CD14-positive monocyte (primary cell): Measurements from ENCODE around the gene AGBL1. TPM values are rescaled to one million over a fixed set of nuclear protein-coding genes. Genes with fewer than 3 reads are reported as not detected.

Experiments
- DNase-seq, 3 donors: peaks; one replicate each; pipeline ENCODE4 v3.0.0-alpha.2; 2011 to 2022
- H2AFZ ChIP-seq: 2 replicates; pipeline ENCODE4 v1.6.0; 2012; ENCODE audit warnings: mild to moderate bottlenecking, low read depth, low read length, inconsistent platforms; ENCODE audit not compliant: insufficient read depth, poor library complexity, severe bottlenecking
- H3K27ac ChIP-seq, 2 donors: 1 replicate in 1 of 2; 2 replicates in 1 of 2; pipeline ENCODE4 v1.5.1; 2012 to 2013; ENCODE audit warnings: low read length in 2 of 2, control low read depth in 1 of 2, inconsistent platforms in 1 of 2, low read depth in 1 of 2, mild to moderate bottlenecking in 1 of 2
- H3K27me3 ChIP-seq, 2 donors: one replicate each; pipeline versions ENCODE4 v1.6.0 to v1.6.1; 2011 to 2013; ENCODE audit warnings: low read length in 2 of 2; ENCODE audit not compliant: control insufficient read depth in 2 of 2, insufficient read depth in 2 of 2
- H3K36me3 ChIP-seq, 2 donors: replicated peaks in 1 of 2; 1 replicate in 1 of 2; 2 replicates in 1 of 2; pipeline versions ENCODE4 v1.5.1 to v1.6.1; 2012 to 2013; ENCODE audit warnings: low read length in 2 of 2, control low read depth in 1 of 2, inconsistent platforms in 1 of 2, mild to moderate bottlenecking in 1 of 2; ENCODE audit not compliant: insufficient read depth in 2 of 2, control insufficient read depth in 1 of 2
- H3K4me1 ChIP-seq, 2 donors: 1 replicate in 1 of 2; 2 replicates in 1 of 2; pipeline versions ENCODE4 v1.5.1 to v1.6.1; 2012 to 2013; ENCODE audit warnings: low read length in 2 of 2, control low read depth in 1 of 2, inconsistent platforms in 1 of 2, mild to moderate bottlenecking in 1 of 2, moderate library complexity in 1 of 2; ENCODE audit not compliant: insufficient read depth in 2 of 2, control insufficient read depth in 1 of 2
- H3K4me2 ChIP-seq: replicated peaks from 2 replicates; pipeline ENCODE3; 2012; ENCODE audit warnings: low read length, moderate library complexity, mild to moderate bottlenecking; ENCODE audit not compliant: poor library complexity, severe bottlenecking; ENCODE audit errors: extremely low read depth
- H3K4me3 ChIP-seq, 3 experiments: fragments of 200-600 bp in 1 of 3; sonication (generic) in 1 of 3; replicated peaks in 1 of 3; 1 replicate in 2 of 3; 2 replicates in 1 of 3; pipeline ENCODE4 v1.5.1; 2011 to 2013; ENCODE audit warnings: low read length in 3 of 3, mild to moderate bottlenecking in 3 of 3, control low read depth in 2 of 3, low read depth in 2 of 3, inconsistent platforms in 1 of 3, moderate library complexity in 1 of 3
- H3K79me2 ChIP-seq: 2 replicates; pipeline ENCODE4 v1.6.0; 2012; ENCODE audit warnings: mild to moderate bottlenecking, control low read depth, inconsistent platforms, low read length, moderate library complexity; ENCODE audit not compliant: insufficient read depth
- H3K9ac ChIP-seq: 2 replicates; pipeline ENCODE4 v1.6.0; 2017; ENCODE audit warnings: low read length, mild to moderate bottlenecking; ENCODE audit not compliant: insufficient read depth, poor library complexity, severe bottlenecking
- H3K9me3 ChIP-seq, 2 donors: replicated peaks in 1 of 2; 1 replicate in 1 of 2; 2 replicates in 1 of 2; pipeline versions ENCODE4 v1.5.1 to v1.6.1; 2012 to 2013; ENCODE audit warnings: low read length in 2 of 2, control low read depth in 1 of 2; ENCODE audit not compliant: control insufficient read depth in 1 of 2, insufficient read depth in 1 of 2
- H4K20me1 ChIP-seq: 2 replicates; pipeline ENCODE4 v1.6.0; 2012; ENCODE audit warnings: mild to moderate bottlenecking, low read length, control low read depth, moderate library complexity; ENCODE audit not compliant: insufficient read depth
- H3K27ac Mint-ChIP-seq, 7 donors: one replicate each; pipeline ENCODE4 v1.8.0; 2020; ENCODE audit warnings: mild to moderate bottlenecking in 7 of 7, mixed read lengths in 7 of 7, moderate library complexity in 6 of 7, inconsistent platforms in 2 of 7
- H3K27me3 Mint-ChIP-seq, 3 donors: one replicate each; pipeline ENCODE4 v1.8.0; 2021 to 2022; ENCODE audit warnings: low read depth in 3 of 3, mild to moderate bottlenecking in 3 of 3, mixed read lengths in 3 of 3, moderate library complexity in 3 of 3, inconsistent platforms in 1 of 3
- H3K36me3 Mint-ChIP-seq, 2 donors: one replicate each; pipeline ENCODE4 v1.8.0; 2020; ENCODE audit warnings: mixed read lengths in 2 of 2, inconsistent platforms in 1 of 2, mild to moderate bottlenecking in 1 of 2
- H3K4me1 Mint-ChIP-seq: one replicate; pipeline ENCODE4 v1.8.0; 2020; ENCODE audit warnings: mild to moderate bottlenecking, mixed read lengths
- H3K4me3 Mint-ChIP-seq, 2 donors: one replicate each; pipeline ENCODE4 v1.8.0; 2020; ENCODE audit warnings: mild to moderate bottlenecking in 2 of 2, mixed read lengths in 2 of 2, moderate library complexity in 1 of 2
- H3K9me3 Mint-ChIP-seq, 7 donors: one replicate each; pipeline ENCODE4 v1.8.0; 2020 to 2022; ENCODE audit warnings: mixed read lengths in 7 of 7, mild to moderate bottlenecking in 6 of 7, moderate library complexity in 6 of 7, inconsistent platforms in 2 of 7
- CTCF ChIP-seq: fragments of 200-600 bp; IDR thresholded peaks from one replicate; pipeline ENCODE4 v1.8.0; 2022; ENCODE audit warnings: antibody characterized with exemption, mild to moderate bottlenecking
- WGBS: methylation state at CpG from one replicate; pipeline ENCODE4 v1.1.5; 2013; ENCODE audit warnings: missing lambda C conversion rate; ENCODE audit not compliant: insufficient coverage; 5-methylcytosine and 5-hydroxymethylcytosine counted together
- intact Hi-C, 2 donors: fragments of 100-400 bp; cut with micrococcal nuclease; formaldehyde crosslinking; loops; one replicate each; pipeline versions ENCODE4 v1.15.0 to v1.15.1; 2023
- polyA plus RNA-seq, 3 donors: library from polyadenylated mRNA; depleted of rRNA in 1 of 3; unstranded in 2 of 3; stranded (reverse) in 1 of 3; fragments of 300-500 nt in 2 of 3; fragments of >200 nt in 1 of 3; fragmentation: Illumina TruSeq in 2 of 3; gene quantifications; 1 replicate in 2 of 3; 2 replicates in 1 of 3; pipeline ENCODE4 v1.2.3, GENCODE V29; 2012 to 2021

Gene AGBL1
- polyA plus RNA-seq, 3 donors: not detected

GRCh38 chr15:86865920-86866319 lies 786.2 kb downstream of the AGBL1 start:
- Histone ChIP-seq H3K4me2 (no peak overlapping the region), H3K36me3 (no peaks in the 10 kb centered on the region), H3K4me3 (no peak overlapping the region), H3K79me2 (no peaks in the 10 kb centered on the region), H3K27ac (no peak overlapping the region), H3K4me1 (no peaks in the 10 kb centered on the region), H2AFZ (no peak overlapping the region), H3K27me3 (no peaks in the 10 kb centered on the region), H4K20me1 (no peaks in the 10 kb centered on the region), H3K9me3 (peaks cover 0 to 13% of the 10 kb centered on the region in 2 donors), H3K9ac (no peak overlapping the region)
- no peak overlapping the region for H3K4me3 Mint-ChIP-seq
- no peak for TF ChIP-seq CTCF
- H3K4me1 Mint-ChIP-seq: no peaks in the 10 kb centered on the region
- no peaks in the 10 kb centered on the region for H3K36me3 Mint-ChIP-seq
- intact Hi-C loops: no loop called here
- peaks cover 2 to 10% (median 2%) of the 10 kb centered on the region in 7 donors for H3K9me3 Mint-ChIP-seq
- DNase-seq: no peak
- no peak overlapping the region for H3K27ac Mint-ChIP-seq
- no peaks in the 10 kb centered on the region for H3K27me3 Mint-ChIP-seq

- Histone ChIP-seq H3K27ac (no peak overlapping the region), H3K4me1 (no peaks in the 10 kb centered on the region), H3K9me3 (peaks cover 0 to 8% of the 10 kb centered on the region in 2 donors), H3K4me3 (no peak overlapping the region), H3K27me3 (no peaks in the 10 kb centered on the region), H3K36me3 (no peaks in the 10 kb centered on the region), H2AFZ (no peak overlapping the region), H3K4me2 (no peak overlapping the region), H3K9ac (no peak overlapping the region), H3K79me2 (no peaks in the 10 kb centered on the region), H4K20me1 (no peaks in the 10 kb centered on the region)
- intact Hi-C loops: no loop called here
- Mint-ChIP-seq H3K27me3 (no peaks in the 10 kb centered on the region), H3K9me3 (peaks cover 0 to 8% (median 4%) of the 10 kb centered on the region in 7 donors), H3K4me1 (no peaks in the 10 kb centered on the region), H3K36me3 (no peaks in the 10 kb centered on the region), H3K4me3 (no peak overlapping the region), H3K27ac (no peak overlapping the region)
- WGBS: no CpG with 5 or more reads among the region's 3 CpGs
- DNase-seq: no peak
- TF ChIP-seq CTCF: no peak
Measured at GRCh38 chr15:86870846-86871245, 791.2 kb downstream of the AGBL1 start.
